ENCODE measurements around the gene GPD2.

Gene GPD2

GRCh38 chr2:156536534-156536933 lies 100.4 kb downstream of the GPD2 start:
- DNase-seq = no peak

DNA sequence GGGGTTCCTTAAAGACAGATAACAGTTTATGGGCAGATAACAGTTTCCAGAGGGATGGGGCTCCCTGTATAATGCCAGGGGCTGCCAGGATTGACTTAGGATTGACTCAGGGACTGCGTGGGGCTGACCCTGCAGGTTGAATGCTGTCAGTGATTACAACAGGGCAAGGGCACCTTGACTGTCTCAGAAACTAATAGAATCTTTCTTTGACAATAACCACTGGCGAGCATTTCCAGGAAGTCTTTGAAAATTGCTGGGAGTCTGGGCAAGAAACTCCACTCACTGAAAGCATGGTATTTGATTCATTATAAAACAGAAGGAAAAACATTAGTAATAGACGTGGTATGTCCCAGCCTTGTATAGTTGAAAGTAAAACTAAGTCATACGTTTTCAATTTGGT lies 101.0 kb downstream of the GPD2 start:
- no peak for DNase-seq

DNA sequence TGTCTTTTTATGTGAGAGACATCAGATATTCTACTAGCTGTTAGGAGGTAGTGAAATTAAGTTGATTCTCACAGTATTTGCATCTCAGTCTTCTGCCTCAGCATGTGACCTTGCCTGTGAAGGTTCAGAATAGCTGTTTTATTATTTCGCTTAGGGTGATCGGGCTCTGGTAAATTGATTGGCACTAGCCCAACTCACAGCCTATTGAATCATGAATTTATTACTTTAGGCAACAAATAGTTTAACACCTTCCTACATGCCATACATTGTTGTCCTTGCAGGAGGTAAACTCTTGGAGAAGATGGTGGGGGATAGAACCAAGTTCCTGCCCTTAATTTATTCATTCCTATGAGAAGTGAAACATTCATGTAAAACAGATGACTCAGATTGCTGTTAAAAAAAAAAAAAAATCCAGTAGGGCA lies 101.9 kb downstream of the GPD2 start:
- DNase-seq = no peak

DNA sequence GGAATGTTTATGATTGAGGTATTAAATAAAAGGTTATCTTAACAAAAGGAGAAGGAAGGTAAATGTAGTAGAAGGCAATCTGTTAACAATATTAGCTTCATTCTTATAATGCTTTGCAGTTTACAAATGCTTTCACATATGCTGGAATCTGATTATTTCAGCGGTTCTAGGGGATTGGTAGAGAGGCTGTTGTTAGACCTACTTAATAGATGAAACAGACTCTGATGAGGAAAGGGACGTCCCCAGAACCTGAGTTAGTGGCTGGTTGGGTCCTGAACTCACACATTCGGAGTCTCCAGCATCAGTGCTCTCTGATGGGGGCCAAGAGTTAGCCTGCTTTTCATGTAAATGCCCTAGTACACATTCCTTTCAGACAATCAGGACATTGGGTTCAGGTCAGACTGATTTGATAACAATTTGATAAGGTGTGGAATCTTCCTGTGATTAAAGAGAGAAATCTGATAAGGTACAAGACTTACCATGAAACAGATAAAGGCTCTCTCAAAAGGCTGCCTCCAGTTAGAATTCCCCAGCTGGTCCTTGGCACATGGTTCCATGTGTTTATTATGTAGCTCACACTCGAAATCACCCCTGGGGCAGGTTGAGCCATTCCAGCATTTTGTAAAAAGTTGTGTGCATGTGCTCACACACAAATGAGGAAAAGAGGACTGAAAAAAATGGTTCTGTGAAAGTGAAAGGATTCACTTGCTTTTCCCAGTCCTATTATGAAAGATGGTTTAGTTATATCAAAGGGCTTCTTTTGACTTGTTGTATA lies 103.1 kb downstream of the GPD2 start:
- no peak for DNase-seq

DNA sequence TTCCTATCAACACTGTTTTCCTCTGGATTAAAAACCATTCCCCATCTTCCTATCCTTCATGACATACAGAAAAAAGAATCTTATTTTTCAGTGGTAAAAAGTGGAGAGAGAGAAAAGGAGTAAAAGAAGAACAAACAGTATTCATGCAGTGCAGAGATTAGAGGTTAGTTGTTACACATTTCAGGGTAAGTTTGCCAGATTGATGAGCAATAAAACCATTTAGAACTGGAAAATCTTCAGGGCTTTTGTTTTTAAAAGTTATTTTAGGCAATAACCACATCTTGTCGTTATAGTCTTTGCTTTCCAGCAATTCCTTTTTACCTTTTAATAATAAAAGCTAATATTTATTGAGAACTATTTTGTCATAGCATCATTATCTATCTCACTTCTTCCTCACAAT lies 104.5 kb downstream of the GPD2 start:
- DNase-seq = no peak

DNA sequence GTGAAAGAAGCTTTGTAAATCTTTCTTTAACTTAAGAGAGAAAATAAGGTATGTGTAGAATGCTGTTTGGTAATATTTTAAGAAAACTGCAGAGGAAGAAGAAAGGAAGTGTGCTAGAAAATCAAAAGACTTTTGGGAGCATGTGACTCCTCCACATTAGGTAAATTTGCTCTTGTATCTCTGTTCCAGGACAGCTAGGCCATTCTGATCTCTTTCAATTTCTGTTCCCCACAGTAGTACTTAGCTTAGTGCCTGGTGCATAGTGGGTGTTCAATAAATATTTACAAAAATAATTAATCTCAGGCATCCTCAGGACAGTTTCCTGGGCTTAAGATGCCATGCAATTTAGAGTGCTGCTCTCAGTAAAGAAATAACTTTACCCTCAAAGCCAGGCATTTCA lies 105.0 kb downstream of the GPD2 start:
- no peak for DNase-seq

- no peak for DNase-seq
Measured at GRCh38 chr2:156541706-156542105, 105.5 kb downstream of the GPD2 start.

GRCh38 chr2:156548413-156548812 lies 112.2 kb downstream of the GPD2 start:
- no peak for DNase-seq

- DNase-seq = no peak
Measured at GRCh38 chr2:156553714-156554442, 117.7 kb downstream of the GPD2 start.

DNA sequence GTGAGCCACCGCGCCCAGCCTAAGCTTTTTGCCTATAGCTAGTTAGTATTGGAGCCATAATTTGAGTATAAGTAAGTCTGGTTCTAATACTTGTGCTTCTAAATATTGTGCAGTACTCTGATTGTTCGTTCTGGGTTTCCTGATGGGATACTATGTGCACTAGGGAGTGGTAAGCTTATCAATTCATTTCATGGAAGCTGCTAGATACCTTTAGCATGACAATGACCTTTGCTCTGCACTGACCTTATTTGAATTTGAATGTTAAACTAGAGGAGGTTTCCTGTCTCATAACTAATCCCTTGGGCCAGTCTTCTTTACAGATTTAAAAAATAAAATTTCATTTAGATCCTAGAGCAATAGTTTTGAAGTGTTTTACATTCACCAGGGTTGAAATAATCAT lies 125.1 kb downstream of the GPD2 start:
- DNase-seq = no peak

GRCh38 chr2:156562124-156562523 lies 125.9 kb downstream of the GPD2 start:
- no peak for DNase-seq

GRCh38 chr2:156563994-156564753 lies 128.0 kb downstream of the GPD2 start:
- DNase-seq = no peak

- no peak for DNase-seq
Measured at GRCh38 chr2:156565066-156565710, 129.0 kb downstream of the GPD2 start.

DNA sequence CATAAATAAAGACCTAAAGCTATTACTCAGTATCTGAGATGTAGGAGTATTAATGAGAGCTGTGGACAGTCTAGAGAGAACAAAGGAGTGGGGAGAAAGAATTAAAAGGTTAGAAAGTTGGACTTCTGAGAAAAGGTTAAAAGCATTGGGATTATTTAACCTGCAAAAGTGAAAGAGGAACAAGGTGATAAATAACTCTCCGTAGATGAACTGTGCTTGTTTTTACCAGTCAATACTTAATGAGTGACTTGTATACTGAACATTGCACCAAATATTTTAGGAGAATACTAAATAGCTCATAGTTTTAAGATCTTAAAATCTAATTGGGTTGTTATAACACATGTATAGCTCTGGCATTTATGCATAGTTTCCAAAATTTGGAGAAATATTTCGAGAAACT lies 137.5 kb downstream of the GPD2 start:
- no peak for DNase-seq

- no peak for DNase-seq
Measured at GRCh38 chr2:156574112-156574511, 137.9 kb downstream of the GPD2 start.

DNA sequence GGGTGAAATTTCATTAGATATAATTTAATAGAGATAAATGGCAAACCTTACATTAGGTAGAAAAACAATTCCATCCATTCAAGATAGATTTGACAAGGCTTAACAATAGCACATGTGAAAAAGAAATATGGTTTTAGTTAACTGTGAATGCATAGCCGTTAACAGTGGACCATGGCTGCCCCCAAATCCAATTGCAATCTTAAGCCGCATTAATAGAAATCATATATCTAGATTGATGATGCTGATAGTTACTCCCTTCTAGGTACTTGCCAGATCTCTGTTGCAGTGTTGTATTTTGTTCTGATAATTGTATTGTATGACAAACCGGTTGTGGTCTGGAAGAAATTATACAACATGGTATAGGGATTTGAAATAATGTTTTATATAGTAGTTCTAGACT lies 139.8 kb downstream of the GPD2 start:
- no peak for DNase-seq

GRCh38 chr2:156580501-156580900 lies 144.3 kb downstream of the GPD2 start:
- no peak for DNase-seq

- no peak for DNase-seq
Measured at GRCh38 chr2:156581280-156581679, 145.1 kb downstream of the GPD2 start.

DNA sequence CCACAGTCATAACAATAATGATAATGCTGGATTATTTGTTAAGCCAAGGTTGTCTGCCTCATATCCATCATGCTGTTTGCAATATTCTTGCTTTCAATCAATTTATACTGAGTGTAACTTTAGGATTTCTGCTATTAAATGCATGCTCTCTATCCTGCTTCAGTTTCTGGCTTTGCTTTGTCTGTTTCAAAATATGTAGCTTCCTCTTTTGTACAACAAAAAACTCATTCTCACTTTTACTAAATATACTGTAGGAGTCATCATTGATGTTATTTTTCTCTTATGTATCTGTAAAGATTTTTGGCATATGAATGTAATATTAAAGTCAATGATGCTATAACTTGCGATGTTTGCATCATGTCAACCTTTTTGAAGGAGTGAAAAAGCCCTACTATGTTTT lies 149.3 kb downstream of the GPD2 start:
- DNase-seq = no peak

DNA sequence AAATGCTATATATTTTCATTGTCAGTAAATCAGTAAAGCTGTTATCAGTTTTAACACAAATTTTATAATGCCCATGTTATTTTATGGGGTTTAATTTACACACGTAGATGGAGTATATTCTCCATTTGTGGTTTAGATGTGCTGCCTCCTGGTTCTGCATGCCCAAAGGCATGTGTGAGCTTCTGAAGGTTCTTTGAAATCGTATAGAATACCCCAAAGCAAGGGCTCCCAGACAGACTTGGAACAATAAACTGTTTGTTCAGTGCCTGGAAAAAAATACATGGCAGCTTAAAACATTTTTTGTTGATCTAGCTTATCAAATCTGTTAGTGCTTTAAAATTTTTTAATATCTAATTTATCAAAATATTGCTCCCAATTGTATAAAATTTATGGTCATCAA lies 150.4 kb downstream of the GPD2 start:
- no peak for DNase-seq

GRCh38 chr2:156589381-156590079 lies 153.4 kb downstream of the GPD2 start:
- peak; percentile 47 for DNase-seq

- no peak for DNase-seq
Measured at GRCh38 chr2:156590085-156590739, 154.0 kb downstream of the GPD2 start.

Measured in activated CD4-positive, alpha-beta T cell treated with anti-CD3 and anti-CD28 coated beads, Interleukin-2, amount 50 U/mL, for 16 hours (primary cell).